Kidney glomerular epithelial cell (primary cell): ENCODE measurements around the gene HK3.

ENCODE experiments used
- DNase-seq: peaks from one replicate; lab custom pipeline; 2025; lab: John Stamatoyannopoulos, UW

HK3 gene

DNA sequence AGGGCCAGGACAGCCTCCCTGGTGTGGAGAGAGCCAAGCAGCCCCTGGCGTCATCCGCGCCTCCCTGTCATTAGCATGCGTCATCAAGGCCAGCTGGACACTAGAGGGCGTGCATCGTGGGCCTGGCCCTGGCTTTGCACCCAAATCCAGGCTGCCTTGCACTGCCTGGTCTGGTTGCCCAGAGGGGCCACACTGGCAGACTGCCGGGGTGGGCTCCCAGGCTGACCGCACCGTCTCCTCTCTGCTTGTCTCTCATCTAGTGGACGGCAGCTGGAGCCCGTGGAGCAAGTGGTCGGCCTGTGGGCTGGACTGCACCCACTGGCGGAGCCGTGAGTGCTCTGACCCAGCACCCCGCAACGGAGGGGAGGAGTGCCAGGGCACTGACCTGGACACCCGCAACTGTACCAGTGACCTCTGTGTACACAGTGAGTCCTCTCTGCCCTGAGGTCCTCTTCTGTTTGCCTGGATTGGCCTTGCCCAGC is 29.0 kb downstream of the HK3 start:
- no peak for DNase-seq

DNA sequence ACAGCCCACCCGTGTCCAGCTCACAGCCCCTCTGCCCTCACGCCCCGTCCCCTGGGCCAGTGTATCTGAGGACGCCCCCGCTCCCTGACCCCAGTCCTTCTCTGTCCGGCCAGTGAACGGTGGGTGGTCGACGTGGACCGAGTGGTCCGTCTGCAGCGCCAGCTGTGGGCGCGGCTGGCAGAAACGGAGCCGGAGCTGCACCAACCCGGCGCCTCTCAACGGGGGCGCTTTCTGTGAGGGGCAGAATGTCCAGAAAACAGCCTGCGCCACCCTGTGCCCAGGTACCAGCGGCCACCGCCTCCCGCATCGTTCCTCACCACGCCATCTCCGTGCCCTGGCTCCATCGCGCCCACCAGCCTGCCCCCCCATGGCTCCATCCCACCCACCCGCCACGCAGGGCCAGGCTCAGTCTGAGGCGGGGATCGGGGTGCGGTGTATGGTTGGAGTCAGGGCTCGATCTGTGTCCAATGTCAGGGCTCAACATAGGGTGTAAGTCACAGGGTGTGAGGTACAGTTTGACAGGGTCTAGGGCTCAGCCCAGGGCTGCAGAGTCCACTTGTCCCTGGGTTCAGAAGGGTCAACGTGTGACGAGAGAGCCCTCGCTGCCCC is 29.5 kb downstream of the HK3 start:
- DNase-seq: no peak

DNA sequence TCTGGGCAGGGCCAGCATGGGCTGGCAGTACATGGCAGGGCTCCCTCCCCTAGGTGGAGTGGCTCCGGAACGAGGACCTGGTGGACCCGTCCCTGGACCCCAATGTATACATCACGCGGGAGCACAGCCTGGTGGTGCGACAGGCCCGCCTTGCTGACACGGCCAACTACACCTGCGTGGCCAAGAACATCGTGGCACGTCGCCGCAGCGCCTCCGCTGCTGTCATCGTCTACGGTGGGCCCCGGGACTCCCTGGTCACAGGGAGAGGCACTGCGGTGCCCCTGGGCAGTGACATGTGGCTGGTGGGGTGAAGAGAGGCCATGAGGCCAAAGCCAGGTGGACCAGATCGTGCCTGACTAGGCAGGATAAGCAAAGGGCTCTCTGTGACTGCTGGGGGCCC is 30.4 kb downstream of the HK3 start:
- DNase-seq: no peak

DNA sequence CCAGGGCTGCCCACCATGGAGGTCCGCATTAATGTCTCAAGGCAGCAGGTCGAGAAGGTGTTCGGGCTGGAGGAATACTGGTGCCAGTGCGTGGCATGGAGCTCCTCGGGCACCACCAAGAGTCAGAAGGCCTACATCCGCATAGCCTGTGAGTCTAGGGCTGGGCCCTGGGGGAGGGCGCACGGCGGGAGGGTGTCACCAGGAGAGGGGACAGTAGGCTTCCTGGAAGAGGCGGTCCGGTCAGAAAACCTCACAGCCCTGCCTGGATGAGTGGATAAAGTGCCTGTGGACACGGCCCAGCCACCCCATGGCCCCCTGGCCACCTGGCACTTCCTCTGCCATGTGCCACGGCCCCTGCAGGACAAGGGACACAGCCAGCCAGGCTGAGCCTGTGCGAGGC is 31.0 kb downstream of the HK3 start:
- no peak for DNase-seq

DNA sequence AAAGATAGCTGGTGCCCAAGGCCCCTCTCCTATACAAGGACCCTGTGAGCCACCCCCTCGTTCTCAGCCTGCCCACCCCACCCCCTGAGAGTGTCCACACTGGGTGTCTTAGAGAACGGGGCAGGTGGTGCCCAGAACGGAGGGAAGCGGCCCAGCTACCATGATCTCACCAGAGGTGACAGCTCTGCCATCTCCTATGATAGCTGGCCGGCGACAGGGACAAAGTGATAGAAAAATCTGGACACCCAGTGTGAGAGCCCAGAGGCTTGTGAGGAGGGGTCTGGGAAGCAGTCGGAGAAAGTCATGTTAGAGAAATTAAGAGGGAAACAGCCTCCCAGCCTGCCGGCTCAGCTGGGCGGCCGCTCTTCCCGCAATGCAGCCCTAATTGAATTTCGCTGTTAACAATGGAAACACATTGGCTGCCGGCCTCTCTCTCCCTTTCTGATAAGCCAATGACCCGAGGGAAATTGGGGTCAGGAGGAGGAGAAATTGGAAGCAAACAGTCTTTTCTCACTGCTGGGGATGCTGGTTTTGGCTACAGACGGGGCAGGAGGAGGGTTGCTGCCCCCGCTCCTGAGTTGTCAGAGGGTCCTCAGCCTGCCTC is 32.3 kb downstream of the HK3 start:
- no peak for DNase-seq

DNA sequence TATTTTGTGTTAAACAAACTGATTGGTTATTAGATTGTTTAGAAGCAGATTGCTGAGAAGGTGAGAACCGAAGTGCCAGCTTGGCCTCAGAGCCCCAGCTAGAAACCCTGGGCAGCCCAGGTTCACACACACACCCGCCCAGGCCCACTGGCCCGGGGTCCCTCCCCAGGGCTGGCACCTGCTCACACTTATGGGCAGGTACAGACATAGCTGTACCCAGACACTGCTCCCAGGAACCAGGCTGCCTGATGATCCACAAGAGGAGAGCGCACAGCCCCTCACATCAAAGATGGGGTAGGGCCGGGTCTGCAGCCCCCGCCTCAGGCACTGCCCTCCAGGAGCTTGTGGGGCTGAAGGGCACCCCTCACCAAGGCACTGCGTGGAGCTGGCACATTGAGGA is 33.2 kb downstream of the HK3 start:
- DNase-seq: no peak

DNA sequence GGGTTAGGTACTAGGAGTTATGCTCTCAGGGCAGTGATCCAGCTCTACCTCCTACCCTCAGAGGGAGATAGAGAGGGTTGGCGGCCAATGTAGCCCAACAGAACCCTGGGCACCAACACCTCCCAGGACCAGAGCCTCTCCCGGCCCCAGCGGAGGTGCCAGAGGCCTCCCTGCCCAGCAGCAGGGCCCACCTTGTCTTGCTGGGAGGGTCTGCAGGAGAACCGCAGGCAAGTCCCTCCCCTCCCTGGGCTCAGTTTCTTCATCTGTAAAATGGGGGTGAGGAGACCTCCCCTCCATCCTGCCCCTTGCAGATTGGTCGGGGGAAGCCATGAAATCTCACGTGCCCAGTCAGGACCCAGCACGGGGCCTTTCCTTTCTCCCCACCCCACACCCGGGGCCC is 34.4 kb downstream of the HK3 start:
- DNase-seq: no peak

DNA sequence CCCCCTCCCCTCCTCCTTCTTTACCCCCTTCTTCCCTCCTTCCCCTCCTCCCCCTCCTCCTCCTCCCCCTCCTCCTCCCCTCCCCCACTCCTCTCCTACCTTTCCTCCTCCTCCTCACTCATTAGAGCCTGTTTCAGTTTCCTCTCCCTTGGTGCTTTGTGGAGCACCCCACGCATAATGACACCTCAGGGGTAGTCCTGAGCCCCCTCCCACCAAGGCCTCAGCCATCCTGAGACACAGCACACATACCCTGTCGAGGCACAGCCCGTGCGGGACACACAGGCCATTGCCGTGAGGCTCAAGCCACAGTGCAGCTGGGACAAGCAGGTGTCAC is 35.4 kb downstream of the HK3 start:
- no peak for DNase-seq

DNA sequence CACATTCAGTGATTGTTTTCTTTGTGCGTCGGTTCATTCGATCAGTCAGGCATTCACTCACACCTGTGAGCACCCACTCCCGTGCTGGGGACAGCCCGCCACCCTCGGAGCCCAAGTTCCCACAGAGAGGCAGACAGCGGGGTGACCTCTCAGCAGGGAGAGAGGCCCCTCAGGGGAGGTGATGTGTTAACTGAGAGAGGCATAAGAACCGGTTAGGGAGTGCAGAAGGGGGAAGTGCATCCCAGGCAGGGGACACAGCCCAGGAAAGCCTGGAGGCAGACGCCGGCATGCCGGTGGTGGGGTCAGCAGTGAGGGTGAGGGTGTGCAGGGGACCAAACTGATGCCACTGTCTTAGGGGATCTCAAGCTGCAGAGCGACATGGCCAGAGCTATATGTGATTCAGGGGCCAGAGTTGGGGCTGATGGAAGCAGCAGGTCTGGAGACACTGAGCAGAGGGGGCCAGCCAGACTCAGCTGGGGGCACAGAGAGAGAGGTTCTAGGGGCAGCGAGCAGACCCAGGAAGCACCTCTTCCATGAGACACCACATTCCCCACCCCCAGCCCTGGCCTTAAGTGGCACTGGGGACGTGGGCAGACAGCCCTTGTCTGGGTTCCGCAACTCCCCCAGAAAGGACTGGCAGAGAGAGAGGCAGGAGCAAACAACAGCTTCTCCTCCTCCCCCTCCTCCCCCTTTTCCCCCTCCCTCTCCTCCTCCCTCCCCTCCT is 35.9 kb downstream of the HK3 start:
- no peak for DNase-seq

DNA sequence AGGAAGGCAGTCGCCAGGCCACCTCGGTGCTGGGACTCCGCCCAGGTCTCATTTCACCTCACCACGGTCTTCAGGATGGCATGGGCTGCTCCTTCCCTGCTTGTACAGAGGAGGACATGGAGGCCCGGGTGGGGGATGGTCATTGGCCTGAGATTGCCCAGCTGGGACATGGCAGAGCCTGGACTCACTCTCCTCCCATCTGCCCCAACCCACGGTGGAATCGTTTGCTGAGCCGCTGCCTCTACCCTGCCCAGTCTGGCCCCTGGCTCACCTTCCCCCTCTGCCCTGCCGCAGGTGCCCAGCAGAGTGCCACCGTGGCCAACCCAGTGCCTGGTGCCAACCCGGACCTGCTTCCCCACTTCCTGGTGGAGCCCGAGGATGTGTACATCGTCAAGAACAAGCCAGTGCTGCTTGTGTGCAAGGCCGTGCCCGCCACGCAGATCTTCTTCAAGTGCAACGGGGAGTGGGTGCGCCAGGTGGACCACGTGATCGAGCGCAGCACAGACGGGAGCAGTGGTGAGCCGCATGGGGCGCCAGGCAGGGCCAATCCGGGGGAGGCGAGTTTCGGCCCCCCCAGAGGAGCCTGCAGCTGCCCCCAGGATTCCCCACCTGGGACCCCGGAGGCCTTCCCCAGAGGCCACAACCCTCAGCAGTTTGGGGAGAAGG is 36.7 kb downstream of the HK3 start:
- no peak for DNase-seq

DNA sequence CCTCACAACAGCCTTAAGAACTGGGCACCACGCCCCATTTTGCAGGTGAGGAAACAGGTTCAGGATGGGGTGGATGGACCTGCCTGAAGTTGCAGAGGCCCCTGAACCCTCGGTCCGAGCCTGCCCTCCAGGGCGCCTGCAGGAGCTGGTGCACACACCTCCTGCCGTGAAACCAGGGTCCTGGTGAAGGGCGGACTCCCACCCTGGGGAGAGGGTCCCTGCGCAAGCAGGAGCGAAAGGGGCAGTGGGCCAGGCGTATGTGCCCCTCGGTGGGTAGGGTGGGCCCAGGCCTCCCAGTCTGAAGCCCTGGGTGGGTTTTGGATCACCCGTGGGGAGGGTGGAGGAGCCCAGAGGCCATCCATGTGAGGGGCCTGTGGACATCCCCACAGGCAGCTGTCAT is 37.9 kb downstream of the HK3 start:
- no peak for DNase-seq

DNA sequence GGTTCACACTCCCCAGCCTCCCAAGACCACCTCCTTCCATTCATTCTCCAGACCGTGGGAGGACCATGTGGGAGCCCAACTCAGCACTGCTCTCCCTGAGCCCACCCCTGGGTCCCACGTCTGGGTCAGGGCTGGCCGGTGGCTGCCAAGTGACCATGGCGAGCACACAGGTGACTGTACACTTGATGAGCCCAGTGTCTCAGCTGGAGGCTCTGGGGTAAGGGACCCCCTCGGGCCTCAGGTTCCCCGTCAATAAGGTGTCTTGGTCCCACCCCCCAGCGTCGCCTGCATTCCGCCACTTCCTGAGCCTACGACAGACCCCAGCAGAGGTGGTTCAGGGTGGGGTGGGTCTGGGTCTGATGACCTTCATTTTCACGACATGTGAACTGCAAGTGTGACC is 38.8 kb downstream of the HK3 start:
- no peak for DNase-seq

DNA sequence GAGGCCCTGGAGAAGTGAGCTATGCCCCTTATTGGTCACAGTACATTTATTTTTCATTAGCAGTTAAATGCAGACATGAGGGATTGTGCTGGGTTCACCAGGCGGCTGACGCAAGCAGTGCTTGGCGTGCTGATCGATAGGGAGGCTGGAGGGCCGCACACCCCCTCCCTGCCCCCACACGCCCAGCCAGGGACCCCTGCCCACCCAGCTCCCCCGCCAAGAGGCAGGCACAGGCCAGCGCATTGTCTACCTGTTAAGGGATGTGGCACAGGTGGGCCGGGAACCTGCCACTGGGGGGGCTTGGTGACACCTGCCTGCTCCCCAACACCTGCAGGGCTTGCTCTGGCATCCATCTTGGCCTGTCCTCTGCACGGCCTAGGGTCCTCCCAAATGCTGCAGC is 39.2 kb downstream of the HK3 start:
- DNase-seq: no peak

DNA sequence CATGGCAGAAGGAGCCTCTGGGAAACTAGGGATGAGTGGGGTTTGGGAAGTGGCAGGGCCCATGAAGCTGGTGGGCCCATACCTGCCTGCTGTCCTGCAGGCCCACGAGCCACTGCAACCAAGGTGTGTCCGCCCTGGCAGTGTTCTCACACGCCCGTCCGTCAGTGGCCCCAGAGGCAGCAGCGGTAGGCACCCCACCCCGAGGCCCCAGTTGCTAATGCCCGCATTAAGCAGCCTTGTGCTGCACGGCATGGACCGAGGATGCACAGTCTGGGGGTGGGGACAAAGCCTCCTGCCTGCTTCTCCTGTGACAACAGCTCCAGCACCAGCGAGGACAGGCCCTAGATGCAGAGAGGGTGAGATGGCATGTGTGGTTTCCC is 41.3 kb downstream of the HK3 start:
- no peak for DNase-seq

DNA sequence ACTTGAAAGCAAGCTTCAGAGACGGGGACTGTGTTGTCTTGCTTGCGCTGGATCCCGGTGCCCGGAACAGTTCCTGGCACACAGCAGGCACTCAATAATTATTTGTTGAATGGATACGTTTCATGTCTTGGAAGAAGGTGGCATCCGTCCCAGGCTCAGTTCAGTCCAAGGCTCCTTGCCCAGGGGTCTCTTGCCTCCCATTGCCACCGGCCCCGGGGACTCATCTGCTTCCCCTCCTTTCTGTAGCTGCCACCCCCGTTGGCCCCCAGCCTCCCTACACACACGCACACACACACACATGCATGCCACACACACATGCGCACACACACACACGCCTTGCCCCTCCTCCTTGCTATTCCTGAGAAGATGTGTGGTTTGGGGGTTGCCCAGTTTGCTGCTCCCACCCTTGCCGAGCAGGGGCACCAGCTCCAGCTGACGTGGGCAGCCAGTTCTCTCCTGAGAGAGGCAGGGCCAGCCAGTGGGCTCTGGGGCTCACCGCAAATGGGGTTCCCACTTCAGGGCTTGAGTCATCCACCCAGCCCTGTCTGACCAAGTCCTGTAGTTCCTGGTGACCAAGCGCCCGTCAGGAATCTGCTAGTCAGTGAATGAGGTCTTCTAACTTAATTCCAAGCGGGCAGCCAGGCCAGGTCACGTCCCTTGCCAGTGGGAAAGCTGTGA is 41.8 kb downstream of the HK3 start:
- no peak for DNase-seq

DNA sequence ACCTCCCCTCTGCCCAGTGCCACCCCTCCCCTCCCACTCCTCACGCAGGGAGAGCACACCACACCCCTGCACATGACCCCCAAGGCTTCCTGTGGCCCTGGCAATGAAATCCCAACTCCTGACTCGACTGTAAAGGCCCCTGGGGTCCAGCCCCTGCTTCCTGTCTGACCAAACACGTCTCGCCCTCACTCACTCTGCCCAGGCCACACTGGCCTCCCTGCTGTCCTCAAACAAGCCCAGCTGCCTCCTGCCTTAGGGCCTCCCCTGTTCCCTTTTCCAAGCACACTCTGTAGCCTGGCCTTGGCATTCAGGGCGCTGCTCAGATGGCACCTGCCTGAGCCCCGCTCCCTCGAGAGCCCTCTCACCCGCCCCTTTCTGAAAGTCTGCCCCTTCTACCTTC is 42.4 kb downstream of the HK3 start:
- DNase-seq: no peak

DNA sequence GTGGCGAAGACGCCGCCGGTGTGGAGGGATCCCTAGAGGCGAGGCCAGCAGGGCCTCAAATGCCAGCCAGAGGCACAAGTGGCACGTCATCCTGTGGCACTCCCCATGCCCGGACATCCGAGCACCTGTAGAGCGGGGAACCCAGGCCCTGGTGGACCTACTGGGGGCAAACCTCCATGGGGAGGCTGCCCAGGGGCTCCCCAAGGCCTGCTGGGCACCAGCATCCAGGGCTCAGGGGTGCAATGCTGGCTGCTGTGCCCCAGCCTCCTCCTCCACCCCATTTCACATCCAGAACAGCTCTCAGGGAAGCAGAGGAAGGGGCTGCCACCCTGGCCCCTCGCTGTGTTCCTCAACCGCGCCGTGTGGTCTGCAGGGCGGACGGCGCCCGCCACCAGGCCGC is 43.5 kb downstream of the HK3 start:
- no peak for DNase-seq

DNA sequence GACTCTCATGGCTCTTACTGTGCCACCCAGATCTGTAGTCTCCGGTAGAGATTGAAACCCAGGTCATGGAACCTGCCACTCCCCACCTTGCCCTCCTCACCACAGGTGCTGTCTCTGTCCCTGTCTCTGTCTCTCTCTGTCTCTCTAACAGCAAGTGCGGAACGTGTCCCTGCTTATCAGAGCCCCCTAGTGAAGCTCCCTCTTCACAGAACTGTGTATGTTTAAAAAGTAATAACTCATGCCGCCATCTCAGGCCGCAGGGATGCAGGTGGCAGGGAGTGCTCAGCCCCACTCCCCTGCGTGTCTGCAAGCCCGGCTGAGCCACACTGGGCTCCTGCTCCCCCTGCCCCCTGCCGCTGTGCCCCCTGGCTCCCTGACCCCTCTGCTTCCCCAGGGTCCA is 45.0 kb downstream of the HK3 start:
- DNase-seq: no peak

DNA sequence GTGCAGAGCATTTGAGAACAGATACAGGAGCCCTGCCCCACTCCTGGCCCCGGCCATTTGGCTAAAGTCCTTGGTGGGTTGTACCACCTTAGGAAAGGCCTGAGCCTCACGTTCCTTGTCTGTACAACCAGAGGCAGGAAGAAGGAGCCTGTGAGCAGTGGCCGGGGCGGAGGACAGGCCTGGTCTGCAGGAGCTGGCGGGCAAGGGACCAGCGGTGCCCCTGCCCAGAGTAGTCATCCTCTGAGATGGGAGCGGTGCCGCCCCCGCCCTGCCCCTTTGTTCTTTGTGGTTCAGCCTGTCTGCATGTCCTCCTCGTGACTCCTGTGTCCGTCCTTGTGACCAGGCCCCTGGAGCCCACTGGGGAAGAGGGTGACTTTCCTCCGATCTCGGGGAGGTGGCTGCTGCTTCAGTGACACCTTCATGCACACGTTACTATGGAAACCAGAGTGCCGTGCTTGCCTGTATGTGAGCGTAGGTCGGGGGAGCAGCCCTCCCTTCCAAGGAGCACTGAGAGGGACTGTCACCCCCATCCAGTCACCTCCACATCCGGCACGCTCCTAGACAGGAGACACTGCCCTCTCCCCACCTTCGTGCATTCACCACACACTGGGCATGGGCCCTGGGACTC is 45.9 kb downstream of the HK3 start:
- no peak for DNase-seq

DNA sequence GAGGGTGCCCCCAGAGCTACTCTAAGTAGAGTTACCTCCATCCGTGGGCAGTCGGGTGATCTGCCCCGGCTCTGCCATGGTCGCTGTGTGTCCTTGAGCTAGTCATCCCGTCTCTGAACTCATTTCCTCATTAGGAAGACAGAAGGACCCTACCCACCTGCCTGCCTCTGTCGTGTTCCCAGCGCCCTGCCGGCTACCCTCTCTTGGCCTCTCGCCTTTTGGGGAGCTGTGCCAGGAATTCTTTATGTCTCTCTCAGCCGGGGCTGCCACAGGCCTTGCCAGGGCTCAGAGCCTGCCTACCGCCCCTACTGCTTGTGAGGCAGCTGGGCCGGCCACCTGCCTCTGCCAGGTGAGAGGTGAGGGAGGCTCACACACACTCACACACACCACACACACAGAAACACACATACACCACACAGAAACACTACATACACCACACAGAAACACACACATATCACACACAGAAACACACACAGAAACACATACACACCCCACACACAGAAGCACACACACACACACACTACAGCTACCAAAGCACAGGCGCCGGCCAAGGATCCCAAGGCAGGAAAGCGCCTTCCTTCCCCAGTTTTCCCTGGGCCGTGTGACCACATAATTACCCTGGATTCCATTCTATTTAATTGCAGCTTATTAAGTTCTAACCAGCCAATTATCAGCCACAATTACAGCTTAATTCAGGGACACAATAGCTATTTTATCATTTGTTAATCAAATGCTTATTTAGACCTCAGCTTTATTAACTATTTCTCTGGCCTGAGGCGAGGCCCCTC is 47.1 kb downstream of the HK3 start:
- no peak for DNase-seq

DNA sequence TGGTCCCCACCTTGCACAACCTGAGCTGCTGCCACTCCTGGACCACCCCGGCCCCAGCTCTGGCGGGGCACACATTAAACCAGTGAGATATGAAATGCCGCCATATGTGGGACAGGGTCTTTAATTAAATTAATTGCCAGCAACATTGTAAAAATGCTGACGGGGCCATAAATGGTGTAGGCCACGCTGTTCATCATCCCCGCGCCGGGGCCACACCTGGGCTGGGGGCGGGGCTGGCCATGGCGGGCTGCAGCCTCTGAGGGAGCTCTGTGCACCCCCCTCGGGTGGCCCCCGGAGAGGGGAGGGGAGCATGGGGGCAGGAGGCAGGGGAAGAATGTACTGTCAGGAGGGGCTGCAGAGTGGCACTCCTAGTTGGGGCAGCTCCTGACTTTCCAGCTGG is 47.8 kb downstream of the HK3 start:
- DNase-seq: no peak
